NCI-H1694 (cell line): ENCODE data around the gene DUOX2.
"Not testable (repeated sequence)": the region's sequence is repeated elsewhere in the genome, so short reads cannot be mapped to it uniquely, and the experiment has no call there.

Source experiments
- DNase-seq: peaks from one replicate; lab custom pipeline; 2025; lab: John Stamatoyannopoulos, UW

Gene DUOX2

DNA sequence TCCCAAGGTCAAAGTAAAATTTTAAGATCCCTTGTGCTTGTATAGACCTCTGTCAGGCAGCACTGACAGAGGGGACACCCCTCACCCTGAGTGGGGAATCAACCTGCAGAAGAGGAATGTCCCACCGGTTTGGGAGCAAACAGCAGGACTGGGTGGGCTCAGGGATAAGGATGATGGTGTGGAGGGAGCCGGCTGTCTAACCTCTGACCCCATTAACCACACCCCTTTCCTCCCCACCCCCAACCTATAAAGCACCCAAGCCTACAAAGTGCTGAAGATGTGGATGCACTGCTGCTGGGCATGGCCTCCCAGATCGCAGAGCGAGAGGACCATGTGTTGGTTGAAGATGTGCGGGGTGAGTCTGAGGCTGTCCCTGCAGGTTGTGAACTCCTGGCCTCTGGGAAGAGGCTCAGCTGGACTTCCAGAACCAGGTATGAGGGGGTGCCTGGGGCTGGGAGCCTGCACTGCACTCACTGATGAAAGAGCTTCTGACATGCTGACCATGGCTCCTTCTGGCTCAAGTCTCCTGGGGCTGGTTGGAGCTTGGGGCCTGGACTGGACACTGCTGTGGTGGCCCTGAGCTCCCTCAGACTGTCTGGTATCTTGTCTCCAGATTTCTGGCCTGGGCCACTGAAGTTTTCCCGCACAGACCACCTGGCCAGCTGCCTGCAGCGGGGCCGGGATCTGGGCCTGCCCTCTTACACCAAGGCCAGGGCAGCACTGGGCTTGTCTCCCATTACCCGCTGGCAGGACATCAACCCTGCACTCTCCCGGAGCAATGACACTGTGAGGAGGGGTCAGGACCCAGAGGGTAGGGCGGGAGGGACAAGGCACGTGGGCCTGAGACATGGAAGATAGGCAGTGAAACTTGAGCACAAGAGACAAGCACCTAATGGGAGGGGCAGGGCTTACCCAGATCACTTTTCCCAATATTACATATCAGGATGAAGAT lies 25.1 kb upstream of the DUOX2 start:
- DNase-seq = no peak

GRCh38 chr15:45137703-45138102 lies 23.7 kb upstream of the DUOX2 start:
- DNase-seq = no peak

GRCh38 chr15:45136378-45136764 lies 22.4 kb upstream of the DUOX2 start:
- DNase-seq = no peak

- DNase-seq = not testable (repeated sequence)
Observed at GRCh38 chr15:45135705-45136377, 21.9 kb upstream of the DUOX2 start.

- DNase-seq = no peak
Observed at GRCh38 chr15:45134682-45135604, 21.0 kb upstream of the DUOX2 start.

GRCh38 chr15:45134046-45134445 lies 20.1 kb upstream of the DUOX2 start:
- no peak for DNase-seq

DNA sequence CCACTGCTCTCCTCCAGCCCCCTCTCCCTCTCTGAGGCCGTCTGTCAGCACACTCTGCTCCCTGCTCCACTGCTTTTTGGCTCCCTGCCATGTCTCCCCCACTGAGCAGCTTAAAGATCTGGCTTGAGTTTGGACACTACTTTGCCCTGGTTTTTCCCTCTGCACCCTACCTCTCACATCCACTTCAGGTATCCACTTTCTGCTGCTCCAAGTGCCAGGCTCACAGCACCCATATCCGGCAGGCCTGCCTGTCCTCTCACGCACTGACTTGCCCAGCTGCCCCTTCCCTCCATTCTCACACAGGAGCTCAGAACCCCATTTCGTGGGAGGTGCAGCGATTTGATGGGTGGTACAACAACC lies 19.6 kb upstream of the DUOX2 start:
- no peak for DNase-seq

DNA sequence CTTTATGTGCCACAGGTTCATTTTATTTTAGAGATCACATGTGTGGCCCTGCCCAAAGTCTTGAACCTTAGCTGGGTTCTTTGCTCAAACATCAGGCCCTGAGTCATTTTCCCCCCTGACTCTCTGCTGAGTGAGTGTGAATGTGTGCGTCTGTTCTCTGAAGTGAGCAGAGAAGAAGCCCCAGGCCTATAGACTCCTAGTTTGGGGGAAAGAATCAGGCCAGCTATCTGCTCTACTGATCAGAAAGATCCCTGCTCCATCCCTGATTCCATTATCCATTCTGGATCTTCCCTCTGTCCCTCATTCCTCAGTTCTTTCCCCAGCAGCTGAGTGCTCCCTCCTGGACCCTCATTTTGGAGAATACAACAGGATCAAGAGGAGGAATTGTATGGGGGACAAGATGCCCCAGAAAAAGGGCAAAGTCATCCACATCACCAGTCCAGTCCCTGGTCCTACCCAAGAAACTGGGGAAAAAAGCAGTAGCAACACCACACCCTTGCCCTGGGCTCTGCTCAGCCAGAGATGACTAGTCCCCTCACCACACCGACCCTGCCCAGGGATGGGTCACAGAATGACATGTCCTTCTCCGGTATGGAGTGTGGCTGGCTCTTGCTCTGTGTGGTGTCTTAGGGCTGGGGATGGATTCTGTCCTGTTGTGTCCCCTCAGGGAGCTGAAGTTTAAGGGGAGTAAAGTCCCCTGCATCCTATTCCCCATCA lies 19.0 kb upstream of the DUOX2 start:
- DNase-seq = no peak

DNA sequence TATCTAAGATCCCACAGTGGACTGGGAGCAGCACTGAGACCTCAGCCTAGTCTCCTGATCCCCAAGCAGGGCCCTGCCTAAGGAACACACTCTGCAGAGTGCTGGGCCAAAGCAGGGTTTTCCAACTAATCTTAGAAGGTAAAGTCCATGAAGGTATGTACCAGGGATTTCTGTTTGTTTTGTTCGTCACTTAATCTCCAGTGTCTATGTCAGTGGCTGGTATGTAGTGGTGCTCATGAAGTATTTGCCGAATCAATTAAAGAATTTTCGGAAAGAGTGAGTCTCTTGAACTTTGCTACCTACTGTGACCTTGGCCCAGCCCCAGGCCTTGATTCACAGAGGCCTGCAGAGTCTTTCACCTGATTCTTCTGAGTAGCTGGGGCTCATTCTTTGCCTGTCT lies 17.5 kb upstream of the DUOX2 start:
- DNase-seq = no peak

DNA sequence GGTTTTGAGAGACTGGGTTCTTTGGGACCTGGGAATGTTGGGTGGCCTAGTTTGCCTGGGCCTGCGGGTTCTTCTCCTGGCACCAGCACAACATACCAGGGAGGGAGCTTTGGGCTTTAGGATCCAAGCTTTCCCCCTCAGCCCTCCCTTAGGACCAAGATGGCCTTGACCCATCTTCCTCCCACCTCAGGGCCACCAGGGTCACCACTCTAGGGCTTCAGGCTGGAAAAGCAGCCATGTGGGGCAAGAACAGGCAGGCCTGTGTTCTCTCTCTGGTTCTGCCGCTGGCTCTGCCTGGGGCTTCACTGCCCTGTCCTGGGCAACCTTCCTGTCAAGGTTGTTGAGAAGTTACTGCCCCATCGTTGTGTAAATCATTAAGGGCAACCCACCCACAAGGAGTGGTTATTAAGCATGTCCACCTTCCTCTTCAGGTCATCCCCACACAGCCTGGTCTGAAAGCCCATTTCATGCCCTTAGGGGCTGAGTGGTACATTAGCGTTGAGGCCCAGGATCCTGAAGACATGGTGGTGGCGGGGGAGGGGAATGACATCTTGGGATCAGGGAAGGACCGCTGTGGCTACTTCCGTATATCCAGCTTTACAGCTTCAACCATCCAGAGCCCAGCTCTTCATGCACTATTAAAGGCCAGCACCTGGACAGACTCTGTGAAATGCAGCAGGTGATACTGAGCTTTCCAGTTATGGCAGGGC lies 16.5 kb upstream of the DUOX2 start:
- no peak for DNase-seq

DNA sequence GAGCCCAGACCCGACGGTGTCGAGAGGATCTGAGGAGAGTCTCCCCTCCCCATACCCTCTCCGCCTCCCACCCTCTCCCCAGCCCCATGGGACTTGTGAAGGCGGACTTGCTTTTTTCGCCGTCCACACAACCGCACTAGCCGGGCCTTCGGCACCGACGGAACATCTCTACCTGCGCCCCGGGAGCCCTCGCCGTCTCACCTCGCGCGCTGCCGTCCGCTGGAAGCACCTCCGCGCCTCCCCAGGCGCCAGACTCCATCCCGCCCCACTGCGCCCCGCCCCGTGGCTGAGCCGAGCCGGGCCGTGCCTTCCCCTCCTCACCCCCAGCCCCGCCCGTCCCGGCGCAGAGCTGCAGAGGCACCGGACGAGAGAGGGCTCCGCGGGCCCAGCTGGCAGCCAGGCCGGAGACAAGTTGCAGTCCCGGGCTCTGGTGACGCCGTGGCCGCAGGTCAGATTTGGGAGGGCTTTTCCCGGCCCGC lies 15.7 kb upstream of the DUOX2 start, which contains the start of the genes DUOX1 and DUOXA1:
DUOX1 (plus strand) TSS at position 344 of the 479 bp plus-strand sequence. CDS start 1,973 bp downstream, outside the sequence.
DUOXA1 (minus strand) TSS at position 229 of the 479 bp plus-strand sequence. CDS start 6,865 bp downstream, outside the sequence.
- DNase-seq = no peak

DNA sequence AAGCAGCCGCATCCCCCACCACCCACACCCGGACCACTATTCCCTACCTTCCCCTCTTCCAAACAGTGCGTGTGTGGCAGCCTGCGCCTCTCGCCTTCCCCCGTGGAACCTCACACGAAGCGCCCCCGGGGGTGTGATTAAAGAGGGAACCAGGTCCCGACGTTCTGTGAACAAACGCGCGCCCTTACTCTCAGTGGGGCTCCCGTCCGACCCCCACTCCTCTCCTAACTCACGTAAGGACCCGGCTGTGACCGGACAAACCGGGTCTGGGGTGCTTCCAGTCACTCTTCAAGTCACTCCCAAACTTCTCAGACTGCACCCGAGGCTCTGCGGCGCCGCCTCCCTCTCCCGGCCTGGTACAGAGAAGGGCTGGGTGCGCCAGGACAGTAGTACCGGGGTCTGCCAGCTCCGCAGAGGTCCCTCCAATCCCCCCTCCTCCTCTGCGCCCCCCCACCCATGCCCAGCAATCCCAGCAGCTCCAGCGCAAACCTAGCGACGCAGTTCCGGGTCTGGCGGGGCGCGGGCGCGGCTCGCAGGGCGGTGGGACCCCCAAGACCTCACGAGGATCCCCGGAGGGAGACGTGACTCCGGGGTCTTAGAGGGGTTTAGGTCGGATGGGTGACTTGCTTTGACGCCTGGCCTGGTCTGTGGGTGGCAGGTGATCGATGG lies 15.1 kb upstream of the DUOX2 start:
- DNase-seq = no peak

DNA sequence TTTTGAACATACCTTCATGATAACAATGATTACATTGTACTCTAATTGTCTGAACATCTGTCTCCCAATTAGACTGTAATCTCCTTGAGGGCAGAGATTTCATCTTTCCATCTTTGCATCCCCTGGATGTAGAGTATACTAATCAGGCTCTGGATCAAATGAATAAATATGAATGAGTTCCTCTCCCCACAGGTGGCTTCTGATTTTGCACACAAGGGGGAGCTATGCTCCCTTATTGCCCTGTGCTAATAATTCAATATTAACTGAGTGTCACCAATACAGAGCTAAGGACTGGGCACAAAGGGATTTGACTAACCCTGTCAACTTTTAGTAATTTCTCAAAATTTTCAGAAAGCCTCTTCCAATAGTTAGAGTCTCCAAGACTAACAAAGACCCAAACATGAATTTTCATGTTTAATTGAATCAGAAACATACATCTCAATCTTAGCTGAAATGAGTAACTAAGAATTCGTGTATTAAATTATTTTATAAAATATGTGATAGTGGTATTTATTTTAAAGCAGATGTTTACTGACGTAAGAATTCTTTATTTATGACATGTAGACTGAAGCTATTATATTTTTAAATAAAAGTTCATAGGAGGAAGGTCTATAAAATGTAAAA lies 12.7 kb upstream of the DUOX2 start:
- DNase-seq = peak; percentile 73

DNA sequence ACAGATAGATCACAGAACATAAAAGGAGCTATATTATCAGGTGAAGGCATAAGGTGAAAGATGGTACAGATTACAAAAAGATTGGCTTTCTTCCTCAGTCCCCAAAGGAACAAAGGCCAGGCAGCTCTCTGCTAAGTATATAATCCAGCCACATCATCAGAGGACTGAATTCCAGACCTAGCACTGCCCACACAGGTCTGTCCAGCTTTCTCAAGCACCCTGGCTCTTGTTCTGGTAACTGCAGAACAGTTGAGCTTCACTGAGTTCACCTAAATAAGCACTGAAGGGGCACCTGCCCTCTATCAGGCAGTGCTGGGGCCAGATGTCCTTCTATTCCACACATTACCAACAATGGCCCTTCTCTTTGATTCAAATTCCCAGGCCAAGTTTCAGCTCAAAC lies 9.4 kb upstream of the DUOX2 start:
- no peak for DNase-seq

DNA sequence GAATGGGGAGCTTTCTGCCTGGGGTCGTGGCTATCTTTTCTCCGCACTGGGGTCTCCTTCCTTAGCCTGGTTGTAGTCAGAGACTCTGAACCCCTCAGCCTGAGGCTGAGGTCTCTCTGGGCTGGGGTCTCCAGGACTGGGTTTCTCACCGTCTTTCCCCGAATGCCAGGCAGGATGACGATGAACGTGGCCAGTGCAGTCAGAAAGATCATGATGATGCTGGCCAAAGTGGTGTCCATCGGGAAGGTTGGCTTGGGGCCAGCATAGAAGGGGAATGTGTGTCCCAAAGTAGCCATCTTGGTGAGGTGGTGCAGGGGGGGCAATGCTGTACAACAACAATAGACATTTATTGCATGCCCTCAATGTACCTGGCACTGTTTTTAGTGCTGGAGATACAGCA lies 8.7 kb upstream of the DUOX2 start:
- DNase-seq = no peak

DNA sequence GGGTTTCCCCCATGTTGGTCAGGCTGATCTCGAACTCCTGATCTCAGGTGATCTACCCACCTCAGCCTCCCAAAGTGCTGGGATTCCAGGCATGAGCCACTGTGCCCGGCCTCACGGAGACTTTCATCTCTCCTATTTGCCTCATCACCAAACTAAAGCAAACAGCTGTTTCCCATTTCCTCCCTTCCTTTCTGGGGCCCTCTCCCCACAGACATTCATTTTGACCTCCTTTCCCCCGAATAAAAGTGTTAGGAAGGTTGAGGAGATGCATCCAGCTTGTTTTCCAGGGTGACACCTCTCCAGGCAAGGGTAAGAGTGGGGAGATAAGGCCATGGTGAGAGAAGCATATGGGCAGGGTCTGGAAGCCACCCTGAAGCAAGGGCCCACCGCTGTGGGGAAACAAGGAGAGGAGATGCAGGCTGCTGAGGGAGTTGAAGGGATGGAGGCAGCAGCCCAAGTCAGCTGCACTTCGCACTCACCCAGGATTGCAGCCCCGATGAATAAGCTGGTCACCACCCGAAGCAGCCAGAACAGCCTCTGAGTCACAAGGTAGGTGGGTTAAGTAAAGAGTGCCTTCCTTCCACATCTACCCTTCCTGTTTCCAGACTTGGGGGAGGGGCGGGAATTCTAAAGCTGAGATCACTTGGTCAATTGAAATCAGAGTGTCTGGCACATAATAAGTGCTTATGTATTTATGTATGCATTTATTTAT lies 7.9 kb upstream of the DUOX2 start:
- no peak for DNase-seq

DNA sequence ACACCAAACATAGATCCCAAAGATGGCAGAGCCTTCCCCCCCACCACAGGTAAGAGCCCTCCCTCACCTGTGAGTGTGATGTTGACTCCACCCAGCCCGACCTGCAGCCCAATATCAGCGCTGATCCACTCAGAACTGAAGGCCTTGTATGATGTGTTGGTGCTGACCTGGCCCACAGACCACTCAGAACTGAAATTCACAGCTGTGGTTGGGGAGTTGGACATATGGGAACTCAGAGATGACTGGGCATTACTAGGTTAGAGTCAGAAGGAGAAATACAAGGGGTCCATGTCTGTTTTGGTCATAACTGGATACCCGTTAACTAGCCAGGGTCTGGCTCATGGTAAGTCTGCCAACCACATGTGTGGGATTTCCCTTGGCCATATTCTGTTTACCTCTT lies 7.0 kb upstream of the DUOX2 start:
- DNase-seq = no peak

- no peak for DNase-seq
Observed at GRCh38 chr15:45120081-45120972, 6.4 kb upstream of the DUOX2 start.
